ENCODE results near the gene RAD51B.
A peak's percentile ranks its signal among the peaks of the same experiment; 100 is the strongest.
"Not testable (repeated sequence)": the region's sequence is repeated elsewhere in the genome, so short reads cannot be mapped to it uniquely, and the experiment has no call there.

RAD51B gene

DNA sequence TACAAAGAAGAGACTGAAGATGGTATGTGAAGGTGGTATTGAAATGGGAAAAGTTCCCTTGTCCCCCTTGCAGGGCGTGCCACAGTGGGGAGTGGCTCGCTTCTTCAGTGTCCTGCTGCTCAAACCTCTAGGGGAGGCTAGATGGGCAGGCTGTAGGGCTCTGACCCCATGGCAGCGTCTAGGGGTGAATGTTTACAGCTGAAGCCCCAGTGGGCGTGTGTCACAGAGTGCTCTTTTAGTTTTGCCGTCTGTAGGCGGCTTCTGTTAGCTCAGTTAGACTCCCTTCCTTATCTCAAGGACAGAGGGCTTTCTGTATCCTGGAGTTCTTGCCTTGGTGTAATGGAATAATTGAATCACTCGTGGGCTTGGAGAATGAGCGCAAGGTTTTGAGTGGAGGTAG is 266.2 kb downstream of the RAD51B start:
- no peak for DNase-seq

- DNase-seq = no peak
Measured at GRCh38 chr14:68088451-68088854, 268.9 kb downstream of the RAD51B start.

DNA sequence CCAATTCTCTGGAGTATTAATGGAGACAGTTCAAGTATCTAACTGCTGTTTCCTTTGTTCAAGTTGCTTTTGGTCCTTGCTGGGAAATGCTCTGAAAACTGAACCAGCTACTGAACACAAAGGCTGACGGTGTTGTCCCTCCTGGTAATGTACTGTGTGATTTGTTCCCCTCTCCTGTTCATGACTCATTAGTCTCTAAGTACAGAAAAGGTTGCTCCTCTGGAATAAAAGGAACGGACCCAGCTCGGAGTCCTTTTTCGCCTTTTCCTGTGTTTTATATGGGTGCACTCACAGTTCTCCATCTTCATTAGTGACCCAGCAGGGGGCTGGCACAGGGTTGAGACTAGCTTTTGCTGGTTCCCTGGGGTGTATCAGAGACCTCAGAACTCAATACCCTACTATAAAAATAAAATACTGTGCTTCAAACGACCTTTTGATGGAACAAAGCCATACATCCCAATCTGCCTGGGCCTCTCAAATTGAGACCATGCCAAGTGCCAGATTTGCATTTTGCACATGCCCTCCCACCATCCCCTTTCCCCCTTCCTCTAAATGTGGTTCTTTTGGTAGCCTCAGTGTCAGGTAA is 269.7 kb downstream of the RAD51B start:
- DNase-seq = peak; percentile 91

DNA sequence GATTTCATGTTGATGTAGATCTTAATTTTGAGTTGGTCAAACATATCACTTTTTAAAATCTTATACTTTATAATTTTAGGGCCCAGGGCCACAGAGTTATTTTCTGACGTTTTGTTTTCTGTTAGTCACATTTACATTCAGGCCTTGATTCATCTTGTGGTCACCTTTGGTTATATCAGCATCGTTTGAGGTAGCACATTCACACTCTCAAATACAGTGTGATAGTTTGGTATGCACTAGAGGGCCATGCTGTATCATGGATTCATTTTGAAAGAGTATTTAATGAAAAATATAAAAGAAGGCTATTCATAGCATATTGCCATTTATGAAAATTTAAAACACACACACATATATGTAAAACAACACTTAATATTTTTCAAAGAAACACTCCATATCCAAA is 274.6 kb downstream of the RAD51B start:
- DNase-seq = no peak

DNA sequence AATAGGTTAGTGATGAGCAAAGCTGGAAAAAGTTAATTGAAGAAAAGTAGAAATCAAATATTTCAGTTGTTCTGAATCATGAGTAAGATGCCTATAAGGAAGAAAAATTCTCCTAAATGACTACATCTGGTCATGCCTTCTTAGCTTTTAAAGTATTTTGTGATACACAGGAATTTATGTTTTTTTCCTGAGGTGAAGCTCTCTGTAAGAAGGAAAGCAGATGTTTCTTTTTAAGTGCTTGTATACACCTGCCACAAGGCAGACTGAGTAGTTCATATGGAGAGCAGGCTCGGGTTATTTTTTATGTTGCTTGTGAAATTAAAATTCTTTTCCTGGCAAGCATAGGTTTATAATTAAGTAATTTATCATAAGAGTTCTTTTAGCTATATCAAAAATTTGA is 275.2 kb downstream of the RAD51B start:
- DNase-seq = no peak

- no peak for DNase-seq
Measured at GRCh38 chr14:68097727-68098126, 278.1 kb downstream of the RAD51B start.

DNA sequence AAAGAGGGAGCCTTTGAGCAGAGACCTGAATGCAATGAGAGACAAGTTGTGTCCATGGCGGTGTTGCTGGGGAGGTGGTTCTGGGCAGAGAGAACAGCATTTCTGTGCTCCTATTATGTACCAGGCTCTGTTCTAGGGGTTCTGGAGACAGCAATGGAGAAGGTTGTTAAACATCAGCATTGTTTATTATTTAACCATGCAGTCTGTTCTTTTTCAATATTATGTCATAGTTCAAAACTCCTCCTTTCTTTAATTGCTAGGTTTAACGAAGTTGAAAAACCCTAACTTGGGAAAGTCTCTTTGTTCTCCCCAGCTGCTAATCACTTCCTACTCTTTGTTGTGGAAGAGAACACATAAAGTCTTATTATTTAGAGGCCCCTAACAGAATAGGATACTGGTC is 279.3 kb downstream of the RAD51B start:
- no peak for DNase-seq

- no peak for DNase-seq
Measured at GRCh38 chr14:68099495-68100045, 280.0 kb downstream of the RAD51B start.

DNA sequence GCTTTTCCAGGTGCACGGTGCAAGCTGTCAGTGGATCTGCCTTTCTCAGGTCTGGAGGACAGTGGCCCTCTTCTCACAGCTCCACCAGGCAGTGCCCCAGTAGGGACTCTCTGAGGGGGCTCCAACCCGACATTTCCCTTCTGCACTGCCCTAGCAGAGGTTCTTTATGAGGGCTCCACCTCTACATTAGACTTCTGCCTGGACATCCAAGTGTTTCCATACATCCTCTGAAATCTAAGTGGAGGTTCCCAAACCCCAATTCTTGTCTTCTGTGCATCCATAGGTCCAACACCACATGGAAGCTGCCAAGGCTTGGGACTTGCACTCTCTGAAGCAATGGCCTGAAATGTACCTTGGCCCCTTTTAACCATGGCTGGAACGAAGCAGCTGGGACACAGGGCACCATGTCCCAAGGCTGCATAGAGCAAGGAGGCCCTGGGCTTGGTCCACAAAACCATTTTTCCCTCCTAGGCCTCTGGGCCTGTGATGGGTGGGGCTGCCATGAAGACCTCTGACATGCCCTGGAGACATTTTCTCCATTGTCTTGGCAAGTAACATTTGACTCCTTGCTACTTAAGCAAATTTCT is 282.2 kb downstream of the RAD51B start:
- DNase-seq = not testable (repeated sequence)

GRCh38 chr14:68103853-68104252 is 284.3 kb downstream of the RAD51B start:
- DNase-seq = no peak

DNA sequence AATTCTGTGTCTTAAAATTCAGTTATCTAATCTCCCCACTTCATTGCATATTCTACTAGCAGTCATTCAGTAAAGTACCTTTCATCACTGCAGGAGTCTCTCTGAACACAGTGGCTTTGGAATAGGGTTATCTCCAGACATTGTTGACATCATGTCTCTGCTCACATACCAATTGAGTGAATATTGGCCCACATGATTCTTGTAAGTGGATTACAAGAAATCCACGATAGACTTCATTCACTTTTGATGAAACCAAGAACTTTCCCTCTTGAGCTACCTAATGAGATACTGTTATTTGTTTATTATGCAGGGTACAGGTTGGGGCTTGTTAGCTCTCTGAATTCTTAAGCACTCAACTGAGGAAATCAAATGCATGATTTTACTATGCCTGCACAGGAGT is 284.9 kb downstream of the RAD51B start:
- no peak for DNase-seq

- DNase-seq = no peak
Measured at GRCh38 chr14:68105816-68106215, 286.2 kb downstream of the RAD51B start.

DNA sequence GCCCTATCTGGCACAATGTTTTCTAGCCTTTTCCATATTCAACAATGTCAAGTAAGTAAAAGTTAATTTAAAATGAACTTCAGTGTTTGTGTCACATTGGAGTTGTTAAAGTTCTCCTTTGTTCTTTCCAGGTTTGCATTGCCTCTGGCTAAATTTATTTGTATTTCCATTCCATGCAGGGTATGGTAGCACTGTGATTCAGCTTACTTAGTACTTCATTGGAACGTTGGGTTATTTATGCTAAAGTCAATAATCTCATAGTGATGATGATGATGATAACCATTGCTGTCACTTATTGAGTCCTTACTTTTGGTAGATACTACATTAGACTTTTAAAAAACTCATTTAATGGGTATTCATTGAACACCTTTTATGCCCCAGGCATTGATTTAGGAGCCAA is 286.9 kb downstream of the RAD51B start:
- DNase-seq = no peak

- no peak for DNase-seq
Measured at GRCh38 chr14:68106905-68107304, 287.3 kb downstream of the RAD51B start.

GRCh38 chr14:68109132-68109900 is 289.7 kb downstream of the RAD51B start:
- no peak for DNase-seq

DNA sequence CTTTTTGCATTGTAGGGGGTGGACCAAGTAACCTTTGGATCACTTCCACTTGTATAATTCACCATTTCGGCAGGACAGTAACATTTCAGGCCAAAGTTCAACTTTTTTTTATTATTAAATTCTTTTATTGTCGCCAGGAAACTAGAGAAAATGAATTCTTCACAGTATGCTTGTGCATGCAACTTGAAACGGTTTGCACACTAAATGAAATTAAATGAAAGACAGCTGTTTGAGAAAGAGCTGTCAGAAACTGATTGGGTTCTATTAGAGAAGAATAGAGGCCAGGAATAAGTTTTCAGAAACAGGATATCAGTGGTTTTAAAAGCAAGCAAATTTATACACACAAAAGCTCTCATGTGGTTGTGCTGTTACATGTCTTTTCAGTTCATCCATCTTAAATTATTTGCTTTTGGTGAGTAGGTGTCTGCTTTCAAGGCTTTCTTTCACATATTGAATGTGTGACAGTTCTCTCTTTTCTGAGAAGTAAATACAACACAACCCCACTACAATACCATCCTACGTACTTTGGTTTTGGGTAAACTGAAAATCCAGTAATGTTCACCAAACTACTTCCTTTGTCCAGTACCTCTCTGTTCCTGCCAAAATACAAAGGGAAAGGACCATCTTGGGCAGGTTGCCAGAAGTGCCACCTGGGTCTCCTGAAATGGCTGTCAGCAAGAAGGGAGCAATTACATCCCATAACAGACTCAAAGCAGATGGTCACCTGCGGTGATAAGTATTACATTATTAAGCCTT is 291.7 kb downstream of the RAD51B start:
- DNase-seq = peak; percentile 68

DNA sequence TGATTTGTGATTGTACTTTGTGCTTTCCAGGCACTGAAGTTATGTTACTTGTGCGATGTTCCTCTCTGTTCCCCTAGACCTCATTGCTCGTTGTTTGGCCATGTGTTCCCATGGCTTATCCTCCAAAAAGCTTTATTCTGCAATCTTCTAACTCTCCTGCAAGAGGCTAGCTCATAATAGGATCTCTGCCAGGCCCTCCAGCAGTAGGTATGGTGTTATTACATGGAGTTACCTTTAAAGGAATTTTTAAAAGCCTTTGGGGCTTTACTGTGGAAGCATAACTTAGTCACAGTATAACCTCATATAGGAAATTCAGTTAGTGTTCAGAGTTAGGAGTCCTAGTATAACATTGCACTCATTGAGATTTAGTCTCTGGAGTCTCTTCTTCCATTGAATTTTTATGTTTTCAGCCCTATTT is 292.3 kb downstream of the RAD51B start:
- DNase-seq = no peak

- DNase-seq = no peak
Measured at GRCh38 chr14:68112442-68112841, 292.9 kb downstream of the RAD51B start.

- DNase-seq = no peak
Measured at GRCh38 chr14:68113343-68113930, 293.9 kb downstream of the RAD51B start.

DNA sequence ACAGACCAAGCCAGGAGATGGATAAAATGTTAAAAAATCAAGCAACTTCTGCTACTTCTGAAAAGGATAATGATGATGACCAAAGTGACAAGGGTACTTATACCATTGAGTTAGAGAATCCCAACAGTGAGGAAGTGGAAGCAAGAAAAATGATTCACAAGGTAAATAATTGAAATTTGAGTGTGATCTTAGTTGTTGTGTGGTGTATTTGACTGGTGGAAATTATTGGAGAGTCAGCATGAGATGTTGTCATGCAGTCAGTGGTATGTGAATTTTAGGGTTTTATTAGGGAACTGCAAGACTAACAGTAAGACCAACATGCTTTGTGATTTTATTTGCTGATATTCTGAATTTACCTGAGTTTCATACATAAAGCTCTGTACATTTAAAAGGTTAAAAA is 296.4 kb downstream of the RAD51B start:
- DNase-seq = not testable (repeated sequence)

GRCh38 chr14:68122651-68123050 is 303.1 kb downstream of the RAD51B start:
- no peak for DNase-seq

DNA sequence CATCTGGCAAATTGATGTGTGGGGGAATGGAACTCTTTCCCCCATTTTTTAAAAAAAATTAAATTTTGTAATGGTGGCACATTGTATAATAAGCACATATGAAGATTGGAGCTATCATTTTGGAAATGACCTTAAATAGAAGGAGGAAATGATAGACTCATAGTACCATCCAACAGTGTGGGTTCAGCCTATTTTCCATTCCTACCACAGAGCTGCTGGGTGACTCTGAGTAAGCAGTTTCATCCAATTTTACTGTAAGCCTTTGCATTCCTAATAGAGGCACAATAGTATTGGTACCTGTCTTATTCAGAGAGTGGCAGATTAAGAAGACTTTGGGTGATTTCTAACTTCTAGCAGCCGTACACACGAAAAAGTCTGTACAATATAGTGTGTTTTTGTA is 304.5 kb downstream of the RAD51B start:
- DNase-seq = no peak
